ENCODE data around the gene CUZD1. TPM values are rescaled to one million over a fixed set of nuclear protein-coding genes. Genes with fewer than 3 reads are reported as not detected.

Gene CUZD1
- total RNA-seq, 1 donor from 2014 or later = 0.26 TPM

GRCh38 chr10:122855745-122856144 is 10.1 kb upstream of the CUZD1 start:
- no peak for DNase-seq (ENCODE audit: low read depth in 2 of 2)

- peak in 1 of 2 donors; percentile 61 for DNase-seq (ENCODE audit: low read depth in 2 of 2)
Measured at GRCh38 chr10:122854648-122855047, 9.0 kb upstream of the CUZD1 start.

- DNase-seq (ENCODE audit: low read depth in 2 of 2) = no peak
Measured at GRCh38 chr10:122853665-122854313, 8.1 kb upstream of the CUZD1 start.

GRCh38 chr10:122852261-122852660 is 6.6 kb upstream of the CUZD1 start:
- DNase-seq (ENCODE audit: low read depth in 2 of 2) = peak in 1 of 2 donors; percentile 67

- peak; percentile 26 to 81 for DNase-seq (ENCODE audit: low read depth in 2 of 2)
Measured at GRCh38 chr10:122850705-122851640, 5.3 kb upstream of the CUZD1 start.

- peak in 1 of 2 donors; percentile 70 for DNase-seq (ENCODE audit: low read depth in 2 of 2)
Measured at GRCh38 chr10:122849900-122850605, 4.4 kb upstream of the CUZD1 start.

GRCh38 chr10:122849090-122849489 is 3.4 kb upstream of the CUZD1 start:
- no peak for DNase-seq (ENCODE audit: low read depth in 2 of 2)

- DNase-seq (ENCODE audit: low read depth in 2 of 2) = peak in 1 of 2 donors; percentile 10
Measured at GRCh38 chr10:122847782-122848604, 2.3 kb upstream of the CUZD1 start.

GRCh38 chr10:122844146-122844545 is 1.5 kb downstream of the CUZD1 start:
- no peak for DNase-seq (ENCODE audit: low read depth in 2 of 2)

GRCh38 chr10:122841569-122841968 is 4.1 kb downstream of the CUZD1 start:
- no peak for DNase-seq (ENCODE audit: low read depth in 2 of 2)

GRCh38 chr10:122839505-122839904 is 6.2 kb downstream of the CUZD1 start:
- no peak for DNase-seq (ENCODE audit: low read depth in 2 of 2)

GRCh38 chr10:122838880-122839279 is 6.8 kb downstream of the CUZD1 start:
- DNase-seq (ENCODE audit: low read depth in 2 of 2) = no peak

- DNase-seq (ENCODE audit: low read depth in 2 of 2) = no peak
Measured at GRCh38 chr10:122835908-122836307, 9.7 kb downstream of the CUZD1 start.

- DNase-seq (ENCODE audit: low read depth in 2 of 2) = no peak
Measured at GRCh38 chr10:122830965-122831353, 14.7 kb downstream of the CUZD1 start.

GRCh38 chr10:122830273-122830964 is 15.2 kb downstream of the CUZD1 start:
- DNase-seq (ENCODE audit: low read depth in 2 of 2) = no peak

- no peak for DNase-seq (ENCODE audit: low read depth in 2 of 2)
Measured at GRCh38 chr10:122829454-122829853, 16.2 kb downstream of the CUZD1 start.

- DNase-seq (ENCODE audit: low read depth in 2 of 2) = no peak
Measured at GRCh38 chr10:122828716-122829255, 16.9 kb downstream of the CUZD1 start.

GRCh38 chr10:122827302-122827701 is 18.4 kb downstream of the CUZD1 start:
- DNase-seq (ENCODE audit: low read depth in 2 of 2) = no peak

GRCh38 chr10:122822973-122823690 is 22.5 kb downstream of the CUZD1 start:
- DNase-seq (ENCODE audit: low read depth in 2 of 2) = no peak

GRCh38 chr10:122821808-122822207 is 23.8 kb downstream of the CUZD1 start:
- DNase-seq (ENCODE audit: low read depth in 2 of 2) = no peak
